GM12891 (cell line): ENCODE measurements around the gene PFKFB1.

Experiments used
- POLR2A ChIP-seq: IDR thresholded peaks from 2 replicates; pipeline ENCODE4 v1.6.1; 2011; ENCODE audit warnings: low read depth, low read length, control low read depth
- SPI1 ChIP-seq: IDR thresholded peaks from 2 replicates; pipeline ENCODE4 v1.6.1; 2011; ENCODE audit warnings: low read depth, low read length, control low read depth
- TAF1 ChIP-seq: IDR thresholded peaks from 2 replicates; pipeline ENCODE4 v1.6.1; 2011; ENCODE audit warnings: low read depth, low read length, control low read depth

GRCh38 chrX:54935306-54935705 lies 58.7 kb downstream of the PFKFB1 start:
- TF ChIP-seq POLR2A (no peak), SPI1 (no peak), TAF1 (no peak)
